Adrenal gland (tissue), 12 donors: ENCODE results near the gene TSPYL1. TPM values are rescaled to one million over a fixed set of nuclear protein-coding genes. Genes with fewer than 3 reads are reported as not detected.

ENCODE experiments used
- DNase-seq, 7 donors: peaks; one replicate each; pipeline ENCODE4 v3.0.0-alpha.2; 2019 to 2020
- H3K27ac ChIP-seq, 5 donors: fragments of 200-600 bp; sonication (generic) in 4 of 5; 1 replicate in 3 of 5; 2 replicates in 2 of 5; pipeline versions ENCODE4 v1.5.1 to v1.8.0; 2016 to 2020; ENCODE audit warnings: mild to moderate bottlenecking in 1 of 5
- H3K27me3 ChIP-seq: fragments of 200-600 bp; 2 replicates; pipeline ENCODE4 v1.8.0; 2021
- H3K36me3 ChIP-seq, 2 donors: fragments of 200-600 bp; replicated peaks in 1 of 2; 1 replicate in 1 of 2; 2 replicates in 1 of 2; pipeline versions ENCODE4 v1.5.1 to v1.8.0; 2018 to 2022
- H3K4me1 ChIP-seq, 2 donors: fragments of 200-600 bp; replicated peaks in 1 of 2; 1 replicate in 1 of 2; 2 replicates in 1 of 2; pipeline versions ENCODE4 v1.5.1 to v1.8.0; 2018 to 2021
- H3K4me3 ChIP-seq, 4 donors: fragments of 200-600 bp; sonication (generic) in 3 of 4; one replicate each; pipeline ENCODE4 v1.5.1; 2016 to 2018
- H3K9me3 ChIP-seq, 3 donors: fragments of 200-600 bp; sonication (generic) in 1 of 3; replicated peaks in 1 of 3; 1 replicate in 2 of 3; 2 replicates in 1 of 3; pipeline versions ENCODE4 v1.5.1 to v1.8.0; 2016 to 2021
- CTCF ChIP-seq, 6 experiments: fragments of 450-650 bp in 4 of 6; fragments of 200-600 bp in 2 of 6; sonication (generic) in 1 of 6; IDR thresholded peaks; 1 replicate in 5 of 6; 2 replicates in 1 of 6; pipeline versions ENCODE4 v1.5.1 to v1.8.0; 2016 to 2021; ENCODE audit warnings: antibody characterized with exemption in 6 of 6, mild to moderate bottlenecking in 2 of 6, moderate library complexity in 1 of 6
- POLR2A ChIP-seq, 2 donors: fragments of 450-650 bp; IDR thresholded peaks; one replicate each; pipeline ENCODE4 v1.6.1; 2017; ENCODE audit warnings: antibody characterized with exemption in 2 of 2, mild to moderate bottlenecking in 2 of 2, moderate library complexity in 1 of 2
- WGBS, 4 donors: extraction: QIAGEN DNeasy Blood & Tissue Kit in 2 of 4; methylation state at CpG; one replicate each; pipeline versions ENCODE4 v1.1.5 to v1.1.7; 2013 to 2017; 5-methylcytosine and 5-hydroxymethylcytosine counted together
- intact Hi-C, 2 donors: fragments of 100-400 bp; cut with DNase I; formaldehyde crosslinking; loops; one replicate each; pipeline versions ENCODE4 v1.14.1 to v1.15.0; 2022 to 2023
- polyA plus RNA-seq, 3 donors: library from polyadenylated mRNA; stranded (reverse); fragments of 200-250 nt in 2 of 3; fragments of 350-450 nt in 1 of 3; fragmentation: Illumina TruSeq in 1 of 3; extraction: RNeasy Lipid Tissue Mini Kit (QIAGEN cat#74804) in 1 of 3; gene quantifications; one replicate each; pipeline ENCODE4 v1.2.3, GENCODE V29; 2013 to 2014
- total RNA-seq, 9 donors: library from RNA; depleted of rRNA in 4 of 9; stranded (reverse); fragments of >200 nt in 4 of 9; fragments of 120-200 nt in 1 of 9; fragmentation: NEBNext Ultra II Directional in 1 of 9; extraction: Animal tissue kit (Norgen Biotek cat#: 25700) in 1 of 9; gene quantifications; one replicate each; pipeline versions ENCODE4 v1.1.0 to v1.2.4, GENCODE V29; 2013 to 2023
- donor health status: healthy with polysubstance abuse.
- donor health status: Bipolar disorder and iron deficiency.
- donor health status: DM: yes; HTN: yes; CAD: no.
- donor health status: DM: no; HTN: no; CAD: no.
- donor health status: DM: no; HTN: no; CAD: no.
- donor health status: DM: yes; HTN: yes; CAD: no.

The TSPYL1 gene
- total and polyA plus RNA-seq, 12 donors = 24.8 to 271 (median 181) TPM

DNA sequence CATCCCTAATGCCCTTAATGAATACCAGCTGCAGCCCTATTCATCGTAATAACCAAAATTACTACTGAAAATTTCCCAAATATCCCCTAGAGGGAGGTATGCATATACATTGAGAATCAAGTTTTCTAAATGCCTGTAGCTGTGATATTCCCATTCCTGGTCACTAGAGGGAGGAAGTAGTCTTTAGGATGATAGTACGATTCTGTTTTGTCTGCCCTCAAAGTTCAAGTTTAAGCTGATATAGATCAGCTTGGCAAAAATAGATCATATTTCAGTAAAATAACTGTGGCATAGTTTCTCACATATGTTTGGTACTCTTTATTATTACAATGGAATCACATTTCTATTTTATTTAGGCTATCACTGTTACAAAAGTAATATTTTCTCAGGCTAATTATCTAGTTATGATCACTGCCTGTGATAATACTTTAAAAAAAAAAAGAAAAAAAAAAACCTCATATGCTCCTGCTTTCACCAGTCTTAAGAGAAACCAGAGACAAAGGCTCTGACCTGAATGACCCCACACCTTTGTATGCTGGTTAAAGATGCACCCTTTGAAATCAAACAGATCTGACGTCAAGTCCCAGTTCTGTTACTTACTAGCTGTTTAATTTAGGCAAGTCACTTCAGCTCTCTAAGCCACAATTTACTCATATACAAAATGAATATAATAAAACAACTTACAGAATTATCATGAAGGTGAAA lies 11.0 kb downstream of the TSPYL1 start:
- 24 to 33% (median 32%) methylated on average over 3 of the region's 3 CpGs for WGBS, 4 donors
- no peak for DNase-seq
- Histone ChIP-seq H3K4me1 (peaks cover 2 to 7% of the 10 kb centered on the region in 2 donors), H3K9me3 (no peaks in the 10 kb centered on the region), H3K4me3 (no peak overlapping the region), H3K36me3 (peaks cover 0 to 13% of the 10 kb centered on the region in 2 donors), H3K27me3 (no peaks in the 10 kb centered on the region), H3K27ac (no peak overlapping the region)
- no peak for TF ChIP-seq POLR2A (IDR thresholded peaks at IDR 0.05)
- peak; percentile 59 to 94 (median 78) for TF ChIP-seq CTCF (IDR thresholded peaks at IDR 0.05)
- intact Hi-C loops = no loop called here

DNA sequence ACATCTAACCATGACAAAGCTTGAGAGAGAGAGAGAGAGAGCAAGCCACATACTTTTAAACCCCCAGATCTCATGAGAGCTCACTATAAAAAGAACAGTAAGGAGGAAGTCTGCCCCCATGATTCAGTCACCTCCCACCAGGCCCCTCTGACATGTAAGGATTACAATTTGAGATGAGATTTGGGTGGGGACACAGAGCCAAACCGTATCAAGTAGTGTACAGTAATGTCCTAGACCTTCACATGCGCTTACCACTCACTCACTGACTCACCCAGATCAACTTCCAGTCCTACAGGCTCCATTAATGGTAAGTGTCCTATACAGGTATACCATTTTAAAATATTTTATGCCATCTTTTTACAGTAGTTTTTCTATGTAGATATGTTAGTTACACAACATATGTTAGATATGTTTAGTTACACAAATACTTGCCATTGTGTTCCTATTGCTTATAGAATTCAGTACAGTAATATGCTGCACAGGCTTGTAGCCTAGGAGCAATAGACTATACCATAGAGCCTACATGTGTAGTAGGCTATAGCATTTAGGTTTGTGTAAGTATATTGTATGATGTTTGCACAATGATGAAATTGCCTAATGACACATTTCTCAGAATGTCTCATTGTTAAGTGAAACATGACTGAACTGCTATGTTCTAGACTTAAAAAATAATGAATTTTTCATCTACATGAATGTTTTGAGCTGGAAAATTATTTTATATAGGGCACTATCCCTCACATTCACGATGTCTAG lies 11.7 kb downstream of the TSPYL1 start:
- Histone ChIP-seq H3K27ac (no peak overlapping the region), H3K9me3 (no peaks in the 10 kb centered on the region), H3K27me3 (no peaks in the 10 kb centered on the region), H3K4me1 (peaks cover 2 to 7% of the 10 kb centered on the region in 2 donors), H3K4me3 (no peak overlapping the region), H3K36me3 (peaks cover 0 to 7% of the 10 kb centered on the region in 2 donors)
- TF ChIP-seq POLR2A (IDR thresholded peaks at IDR 0.05) (no peak), CTCF (IDR thresholded peaks at IDR 0.05) (no peak)
- DNase-seq = no peak
- 37 to 52% (median 47%) methylated on average over 3 of the region's 3 CpGs for WGBS, 4 donors
- intact Hi-C loops = no loop called here

DNA sequence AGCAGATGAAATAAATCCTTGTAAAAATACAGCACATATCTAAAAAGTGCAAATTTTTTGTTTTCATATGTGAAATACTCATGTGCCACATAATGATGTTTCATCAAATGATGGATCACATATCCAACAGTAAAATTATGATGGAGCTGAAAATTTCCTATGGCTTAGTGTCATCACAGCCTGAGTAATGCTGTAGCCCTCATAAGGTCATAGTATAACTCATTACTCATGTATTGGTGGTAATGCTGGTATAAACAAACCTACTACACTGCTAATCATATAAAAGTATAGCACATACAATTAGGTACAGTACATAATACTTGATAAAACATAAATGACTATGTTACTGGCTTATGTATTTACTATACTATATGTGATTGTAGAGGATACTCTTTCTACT lies 12.9 kb downstream of the TSPYL1 start:
- Histone ChIP-seq H3K9me3 (no peaks in the 10 kb centered on the region), H3K4me3 (no peak overlapping the region), H3K4me1 (peaks cover 2 to 7% of the 10 kb centered on the region in 2 donors), H3K27me3 (no peaks in the 10 kb centered on the region), H3K27ac (no peak overlapping the region), H3K36me3 (no peaks in the 10 kb centered on the region)
- TF ChIP-seq CTCF (IDR thresholded peaks at IDR 0.05) (no peak), POLR2A (IDR thresholded peaks at IDR 0.05) (no peak)
- intact Hi-C loops = no loop called here
- DNase-seq = no peak

- Histone ChIP-seq H3K27ac (no peak overlapping the region), H3K9me3 (no peaks in the 10 kb centered on the region), H3K4me3 (no peak overlapping the region), H3K27me3 (no peaks in the 10 kb centered on the region), H3K4me1 (peaks cover 2 to 4% of the 10 kb centered on the region in 2 donors), H3K36me3 (no peaks in the 10 kb centered on the region)
- intact Hi-C loops = no loop called here
- WGBS, 4 donors = 84 to 94% (median 91%) methylated on average over 2 to 4 of the region's 4 CpGs
- TF ChIP-seq POLR2A (IDR thresholded peaks at IDR 0.05) (no peak), CTCF (IDR thresholded peaks at IDR 0.05) (no peak)
- DNase-seq = no peak
Observed at GRCh38 chr6:116265041-116265829, 14.5 kb downstream of the TSPYL1 start.
